ENCODE results near the gene IGF2BP2. TPM values are rescaled to one million over a fixed set of nuclear protein-coding genes. Genes with fewer than 3 reads are reported as not detected.

Gene IGF2BP2
- total RNA-seq, 1 experiment from 2014 or later = 75.9 TPM

- H3K9me3 Mint-ChIP-seq (ENCODE audit: unreplicated experiment) = no peaks in the 10 kb centered on the region
- CTCF ChIA-PET = interaction anchor here (0.9 to 1.0 kb wide), 3 partner anchors 53 to 161 kb away, joined by 3 to 4 read pairs (median 3); no protein-coding TSS in a partner anchor
Observed at GRCh38 chr3:185820973-185821758, 3.7 kb downstream of the IGF2BP2 start.

DNA sequence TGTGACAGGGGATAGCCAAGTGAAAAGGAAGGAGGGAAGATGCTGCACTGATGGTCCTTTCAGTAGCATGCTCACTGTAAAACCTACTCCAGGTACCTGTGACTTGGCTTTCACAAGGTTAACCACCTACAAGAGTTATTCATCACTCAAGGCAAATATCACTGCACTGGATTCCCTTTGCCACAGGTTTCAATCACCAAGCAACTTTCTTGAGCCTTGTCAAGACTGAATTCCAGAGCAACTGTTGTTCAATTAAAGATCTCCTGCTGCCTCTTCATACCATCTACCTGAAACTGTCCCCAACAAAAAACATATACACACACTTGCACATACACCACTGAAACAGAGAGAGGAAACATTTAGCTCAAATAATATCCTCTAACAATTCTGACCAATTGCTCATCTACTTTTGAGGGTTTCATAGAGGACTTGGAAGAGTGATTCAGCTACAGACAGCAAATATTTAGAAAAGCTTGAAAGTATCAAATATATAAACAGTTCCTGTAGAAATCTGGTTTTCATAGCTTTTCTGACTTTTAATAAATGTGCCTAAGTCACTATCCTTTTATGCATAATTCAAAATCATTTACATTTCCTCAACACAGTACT lies 6.5 kb downstream of the IGF2BP2 start:
- no TSS peak for BruUV-seq (replicated peaks)
- ChIA-PET CTCF (no interaction called here), POLR2A (interaction anchor here (0.6 kb wide), 1 partner anchor 59 kb away, joined by 4 read pairs; no protein-coding TSS in a partner anchor)
- no peak overlapping the region for H3K27ac Mint-ChIP-seq (ENCODE audit: unreplicated experiment)
- H3K27me3 Mint-ChIP-seq (ENCODE audit: insufficient read depth, unreplicated experiment) = no peaks in the 10 kb centered on the region
- Histone ChIP-seq H3K4me1 (peaks cover 42% of the 10 kb centered on the region), H3K36me3 (ENCODE audit: control insufficient read depth, insufficient read depth, low read length) (no peaks in the 10 kb centered on the region), H3K27me3 (replicated peaks; ENCODE audit: control insufficient read depth, insufficient read depth, low read length) (no peaks in the 10 kb centered on the region), H3K4me3 (ENCODE audit: low read depth, low read length) (no peak overlapping the region), H3K9me3 (no peaks in the 10 kb centered on the region)
- peaks cover 22% of the 10 kb centered on the region for H3K4me1 Mint-ChIP-seq (ENCODE audit: low read depth, unreplicated experiment)
- TF ChIP-seq, protein P1, sequence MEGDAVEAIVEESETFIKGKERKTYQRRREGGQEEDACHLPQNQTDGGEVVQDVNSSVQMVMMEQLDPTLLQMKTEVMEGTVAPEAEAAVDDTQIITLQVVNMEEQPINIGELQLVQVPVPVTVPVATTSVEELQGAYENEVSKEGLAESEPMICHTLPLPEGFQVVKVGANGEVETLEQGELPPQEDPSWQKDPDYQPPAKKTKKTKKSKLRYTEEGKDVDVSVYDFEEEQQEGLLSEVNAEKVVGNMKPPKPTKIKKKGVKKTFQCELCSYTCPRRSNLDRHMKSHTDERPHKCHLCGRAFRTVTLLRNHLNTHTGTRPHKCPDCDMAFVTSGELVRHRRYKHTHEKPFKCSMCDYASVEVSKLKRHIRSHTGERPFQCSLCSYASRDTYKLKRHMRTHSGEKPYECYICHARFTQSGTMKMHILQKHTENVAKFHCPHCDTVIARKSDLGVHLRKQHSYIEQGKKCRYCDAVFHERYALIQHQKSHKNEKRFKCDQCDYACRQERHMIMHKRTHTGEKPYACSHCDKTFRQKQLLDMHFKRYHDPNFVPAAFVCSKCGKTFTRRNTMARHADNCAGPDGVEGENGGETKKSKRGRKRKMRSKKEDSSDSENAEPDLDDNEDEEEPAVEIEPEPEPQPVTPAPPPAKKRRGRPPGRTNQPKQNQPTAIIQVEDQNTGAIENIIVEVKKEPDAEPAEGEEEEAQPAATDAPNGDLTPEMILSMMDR (IDR thresholded peaks at IDR 0.05; ENCODE audit: insufficient read depth in 1 of 2, low read depth in 1 of 2, low read length in 1 of 2, severe bottlenecking in 1 of 2, unreplicated experiment in 1 of 2) = no peak
- intact Hi-C loops (cut with micrococcal nuclease; ENCODE audit: unreplicated experiment) = no loop called here
- H3K4me3 Mint-ChIP-seq (ENCODE audit: unreplicated experiment) = no peak overlapping the region
- H3K9me3 Mint-ChIP-seq (ENCODE audit: unreplicated experiment) = no peaks in the 10 kb centered on the region
- H3K36me3 Mint-ChIP-seq (ENCODE audit: insufficient read depth, unreplicated experiment) = peaks cover 7% of the 10 kb centered on the region
- no peak for DNase-seq

More at GRCh38 chr3:185820973-185821758, 3.7 kb downstream of the IGF2BP2 start:
- intact Hi-C loops (cut with micrococcal nuclease; ENCODE audit: unreplicated experiment) = loop anchor here (5.0 to 10.0 kb wide), 2 partner anchors 34 to 114 kb away; partner anchors contain the start of gene TRA2B
- no TSS peak for BruUV-seq (replicated peaks)
- peak overlapping the region; percentile 60 for H3K4me3 Mint-ChIP-seq (ENCODE audit: unreplicated experiment)
- H3K27me3 Mint-ChIP-seq (ENCODE audit: insufficient read depth, unreplicated experiment) = no peaks in the 10 kb centered on the region
- TF ChIP-seq, protein P1 (IDR thresholded peaks at IDR 0.05; ENCODE audit: insufficient read depth in 1 of 2, low read depth in 1 of 2, low read length in 1 of 2, severe bottlenecking in 1 of 2, unreplicated experiment in 1 of 2) = no peak
- POLR2A ChIA-PET = interaction anchor here (0.5 to 1.0 kb wide), 3 partner anchors 25 to 235 kb away, joined by 3 read pairs; partner anchors contain the start of gene TRA2B
- no peak overlapping the region for H3K4me3 ChIP-seq (ENCODE audit: low read depth, low read length)
- no peaks in the 10 kb centered on the region for H3K27me3 ChIP-seq (replicated peaks; ENCODE audit: control insufficient read depth, insufficient read depth, low read length)
- no peak for DNase-seq
- peaks cover 25% of the 10 kb centered on the region for H3K36me3 Mint-ChIP-seq (ENCODE audit: insufficient read depth, unreplicated experiment)
- H3K27ac Mint-ChIP-seq (ENCODE audit: unreplicated experiment) = peak overlapping the region; percentile 43
- no peaks in the 10 kb centered on the region for H3K9me3 ChIP-seq
- peaks cover 17% of the 10 kb centered on the region for H3K4me1 Mint-ChIP-seq (ENCODE audit: low read depth, unreplicated experiment)
- no peaks in the 10 kb centered on the region for H3K36me3 ChIP-seq (ENCODE audit: control insufficient read depth, insufficient read depth, low read length)
- H3K4me1 ChIP-seq = peaks cover 32% of the 10 kb centered on the region

GRCh38 chr3:185815391-185816282 lies 9.2 kb downstream of the IGF2BP2 start:
- H3K27ac Mint-ChIP-seq (ENCODE audit: unreplicated experiment) = no peak overlapping the region
- no peak for DNase-seq
- CTCF ChIA-PET = no interaction called here
- no peaks in the 10 kb centered on the region for H3K36me3 Mint-ChIP-seq (ENCODE audit: insufficient read depth, unreplicated experiment)
- H3K4me1 Mint-ChIP-seq (ENCODE audit: low read depth, unreplicated experiment) = peaks cover 24% of the 10 kb centered on the region
- no peaks in the 10 kb centered on the region for H3K9me3 Mint-ChIP-seq (ENCODE audit: unreplicated experiment)
- POLR2A ChIA-PET = interaction anchor here (0.6 kb wide), 1 partner anchor 24 kb away, joined by 5 read pairs; no protein-coding TSS in a partner anchor
- H3K4me1 ChIP-seq = peaks cover 29% of the 10 kb centered on the region
- H3K4me3 ChIP-seq (ENCODE audit: low read depth, low read length) = no peak overlapping the region
- TF ChIP-seq, protein P1 (IDR thresholded peaks at IDR 0.05; ENCODE audit: insufficient read depth in 1 of 2, low read depth in 1 of 2, low read length in 1 of 2, severe bottlenecking in 1 of 2, unreplicated experiment in 1 of 2) = no peak
- no peaks in the 10 kb centered on the region for H3K27me3 Mint-ChIP-seq (ENCODE audit: insufficient read depth, unreplicated experiment)
- no TSS peak for BruUV-seq (replicated peaks)
- H3K9me3 ChIP-seq = no peaks in the 10 kb centered on the region
- no peaks in the 10 kb centered on the region for H3K36me3 ChIP-seq (ENCODE audit: control insufficient read depth, insufficient read depth, low read length)
- H3K4me3 Mint-ChIP-seq (ENCODE audit: unreplicated experiment) = no peak overlapping the region
- intact Hi-C loops (cut with micrococcal nuclease; ENCODE audit: unreplicated experiment) = no loop called here
- no peaks in the 10 kb centered on the region for H3K27me3 ChIP-seq (replicated peaks; ENCODE audit: control insufficient read depth, insufficient read depth, low read length)
